A673 (cell line): ENCODE results near the gene ZNF573.

Source experiments
- CTCF ChIP-seq: fragments of 300-800, 200-600 bp; sonication (generic); conservative IDR thresholded peaks from 2 replicates; pipeline ENCODE4 v1.5.1; 2017; ENCODE audit warnings: low read depth, mild to moderate bottlenecking, antibody characterized with exemption, low read length, moderate library complexity, mixed read lengths
- EZH2 ChIP-seq: fragments of 200-600 bp; sonication (generic); IDR thresholded peaks from 2 replicates; pipeline ENCODE4 v1.6.1; 2017; ENCODE audit warnings: borderline replicate concordance, low read depth, mild to moderate bottlenecking, mixed read lengths, antibody characterized with exemption, low read length; ENCODE audit not compliant: poor library complexity, severe bottlenecking

- TF ChIP-seq CTCF (no peak), EZH2 (no peak)
Measured at GRCh38 chr19:37698216-37698615, 81.2 kb downstream of the ZNF573 start.
